Erythroblast (primary cell): ENCODE measurements around the gene RBM46.

ENCODE experiments used
- GATA1 ChIP-seq: IDR thresholded peaks from 2 replicates; pipeline ENCODE4 v1.6.1; 2011; ENCODE audit warnings: low read depth, mild to moderate bottlenecking, control low read depth, low read length, moderate library complexity
- POLR2A ChIP-seq: IDR thresholded peaks from 2 replicates; pipeline ENCODE4 v1.6.1; 2011; ENCODE audit warnings: mild to moderate bottlenecking, low read length

DNA sequence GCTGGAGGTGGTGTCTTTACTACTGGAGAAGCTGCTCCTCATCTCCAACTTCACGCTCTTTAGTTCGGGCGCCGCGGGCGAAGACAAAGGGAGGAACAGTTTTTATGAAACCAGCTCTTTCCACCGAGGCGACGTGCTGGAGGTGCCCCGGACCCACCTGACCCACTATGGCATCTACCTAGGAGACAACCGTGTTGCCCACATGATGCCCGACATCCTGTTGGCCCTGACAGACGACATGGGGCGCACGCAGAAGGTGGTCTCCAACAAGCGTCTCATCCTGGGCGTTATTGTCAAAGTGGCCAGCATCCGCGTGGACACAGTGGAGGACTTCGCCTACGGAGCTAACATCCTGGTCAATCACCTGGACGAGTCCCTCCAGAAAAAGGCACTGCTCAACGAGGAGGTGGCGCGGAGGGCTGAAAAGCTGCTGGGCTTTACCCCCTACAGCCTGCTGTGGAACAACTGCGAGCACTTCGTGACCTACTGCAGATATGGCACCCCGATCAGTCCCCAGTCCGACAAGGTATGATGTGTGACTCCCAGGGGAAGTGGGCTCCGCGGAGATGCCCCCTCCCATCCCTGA lies 36.6 kb upstream of the RBM46 start:
- no peak for TF ChIP-seq POLR2A
- no peak for TF ChIP-seq GATA1
